HG03457 (cell line): Measurements from ENCODE around the gene BCKDHA.
"Not testable (repeated sequence)": the region's sequence is repeated elsewhere in the genome, so short reads cannot be mapped to it uniquely, and the experiment has no call there.

Source experiments
- ATAC-seq: cut with Tn5 transposase; IDR thresholded peaks from one replicate; pipeline ENCODE4 v1.9.1; 2021; ENCODE audit warnings: moderate number of reproducible peaks; ENCODE audit not compliant: unreplicated experiment

The BCKDHA gene

GRCh38 chr19:41442473-41443355 is 45.1 kb downstream of the BCKDHA start, which contains the start of gene ERICH4:
Gene ERICH4 (plus strand): TSS chr19:41443156. CDS start chr19:41443170, 14 bp downstream.
- ATAC-seq = no peak

GRCh38 chr19:41443813-41444455 is 46.3 kb downstream of the BCKDHA start:
- ATAC-seq = no peak

GRCh38 chr19:41445575-41445974 is 48.0 kb downstream of the BCKDHA start:
- no peak for ATAC-seq

- ATAC-seq = no peak
Observed at GRCh38 chr19:41447732-41448332, 50.2 kb downstream of the BCKDHA start.

- ATAC-seq = no peak
Observed at GRCh38 chr19:41449079-41449864, 51.7 kb downstream of the BCKDHA start.

GRCh38 chr19:41449865-41450178 is 52.2 kb downstream of the BCKDHA start:
- no peak for ATAC-seq

- no peak for ATAC-seq
Observed at GRCh38 chr19:41452584-41453275, 55.1 kb downstream of the BCKDHA start.

- ATAC-seq = no peak
Observed at GRCh38 chr19:41455936-41456335, 58.3 kb downstream of the BCKDHA start.

- ATAC-seq = no peak
Observed at GRCh38 chr19:41456342-41456918, 58.8 kb downstream of the BCKDHA start.

GRCh38 chr19:41457241-41457640 is 59.6 kb downstream of the BCKDHA start:
- no peak for ATAC-seq

- ATAC-seq = no peak
Observed at GRCh38 chr19:41462497-41462896, 64.9 kb downstream of the BCKDHA start.

- ATAC-seq = not testable (repeated sequence)
Observed at GRCh38 chr19:41463257-41464256, 65.9 kb downstream of the BCKDHA start.
